ENCODE measurements around the gene TTLL10. TPM values are rescaled to one million over a fixed set of nuclear protein-coding genes. Genes with fewer than 3 reads are reported as not detected.
"Not testable (repeated sequence)": the region's sequence is repeated elsewhere in the genome, so short reads cannot be mapped to it uniquely, and the experiment has no call there.

Gene TTLL10
- total RNA-seq, 1 donor from 2014 or later, result not detected

DNA sequence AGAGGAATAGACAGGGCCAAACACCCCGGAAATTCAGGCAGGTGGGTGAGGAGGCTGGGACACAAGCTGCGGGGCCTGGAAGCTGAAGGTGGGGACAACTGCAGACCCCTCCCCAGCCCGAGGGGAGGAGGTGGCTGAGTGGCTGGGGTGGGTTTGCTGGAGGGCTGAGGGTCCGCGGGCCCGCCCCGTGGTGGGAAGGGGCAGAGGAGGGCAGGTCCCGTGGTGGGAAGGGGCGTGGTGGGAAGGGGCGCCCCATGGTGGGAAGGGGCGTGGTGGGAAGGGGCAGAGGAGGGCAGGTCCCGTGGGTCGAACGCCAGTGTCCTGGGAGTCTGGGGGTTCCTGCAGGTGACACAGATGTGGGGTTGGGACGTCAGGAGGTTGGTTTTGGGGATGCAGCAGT, 24.3 kb upstream of the TTLL10 start:
- DNase-seq (ENCODE audit: low read depth), result no peak
- H3K4me3 ChIP-seq (ENCODE audit: low read depth, low read length), result no peak overlapping the region
- H3K36me3 ChIP-seq (ENCODE audit: control insufficient read depth, insufficient read depth, low read length), result no peaks in the 10 kb centered on the region
- no peak for TF ChIP-seq CTCF (IDR thresholded peaks at IDR 0.05; ENCODE audit: insufficient read depth, low read length, poor library complexity, severe bottlenecking)
- no peaks in the 10 kb centered on the region for H3K27me3 ChIP-seq (ENCODE audit: control insufficient read depth, insufficient read depth, low read length)

DNA sequence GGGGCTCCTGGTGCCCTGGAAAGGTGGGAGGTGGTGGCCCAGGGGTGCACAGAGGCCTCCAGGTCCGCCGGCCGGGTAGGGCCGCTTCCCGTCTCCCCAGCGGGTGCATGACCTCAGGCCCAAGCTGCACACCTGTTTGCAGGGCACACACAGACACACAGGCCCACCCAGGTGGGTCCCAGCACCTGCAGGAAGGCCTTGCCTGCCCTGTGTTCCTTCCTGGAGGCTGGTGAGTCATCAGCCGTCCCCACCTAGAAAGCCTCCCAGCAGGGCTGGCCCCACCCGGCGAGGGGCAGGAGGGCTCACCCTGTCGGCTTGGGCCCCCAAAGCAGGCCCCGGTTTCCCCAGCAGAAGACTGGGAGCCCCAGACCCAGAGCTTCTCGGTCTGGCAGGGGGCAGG, 23.6 kb upstream of the TTLL10 start:
- no peak for DNase-seq (ENCODE audit: low read depth)

GRCh38 chr1:1151306-1151705, 22.4 kb upstream of the TTLL10 start:
- Histone ChIP-seq H3K36me3 (ENCODE audit: control insufficient read depth, insufficient read depth, low read length) (no peaks in the 10 kb centered on the region), H3K4me3 (ENCODE audit: low read depth, low read length) (no peak overlapping the region), H3K27me3 (ENCODE audit: control insufficient read depth, insufficient read depth, low read length) (no peaks in the 10 kb centered on the region)
- DNase-seq (ENCODE audit: low read depth), result no peak
- TF ChIP-seq CTCF (IDR thresholded peaks at IDR 0.05; ENCODE audit: insufficient read depth, low read length, poor library complexity, severe bottlenecking), result no peak

More for the DNA sequence above, 23.6 kb upstream of the TTLL10 start:
- no peaks in the 10 kb centered on the region for H3K27me3 ChIP-seq (ENCODE audit: control insufficient read depth, insufficient read depth, low read length)
- no peak overlapping the region for H3K4me3 ChIP-seq (ENCODE audit: low read depth, low read length)
- H3K36me3 ChIP-seq (ENCODE audit: control insufficient read depth, insufficient read depth, low read length), result no peaks in the 10 kb centered on the region
- TF ChIP-seq CTCF (IDR thresholded peaks at IDR 0.05; ENCODE audit: insufficient read depth, low read length, poor library complexity, severe bottlenecking), result no peak

GRCh38 chr1:1152431-1152830, 21.2 kb upstream of the TTLL10 start:
- DNase-seq (ENCODE audit: low read depth); H3K4me3 ChIP-seq (ENCODE audit: low read depth, low read length); H3K27me3 ChIP-seq (ENCODE audit: control insufficient read depth, insufficient read depth, low read length); H3K36me3 ChIP-seq (ENCODE audit: control insufficient read depth, insufficient read depth, low read length): not testable (repeated sequence)

- H3K36me3 ChIP-seq (ENCODE audit: control insufficient read depth, insufficient read depth, low read length); H3K4me3 ChIP-seq (ENCODE audit: low read depth, low read length); H3K27me3 ChIP-seq (ENCODE audit: control insufficient read depth, insufficient read depth, low read length); DNase-seq (ENCODE audit: low read depth): not testable (repeated sequence)
Observed at GRCh38 chr1:1153215-1153614, 20.5 kb upstream of the TTLL10 start.

DNA sequence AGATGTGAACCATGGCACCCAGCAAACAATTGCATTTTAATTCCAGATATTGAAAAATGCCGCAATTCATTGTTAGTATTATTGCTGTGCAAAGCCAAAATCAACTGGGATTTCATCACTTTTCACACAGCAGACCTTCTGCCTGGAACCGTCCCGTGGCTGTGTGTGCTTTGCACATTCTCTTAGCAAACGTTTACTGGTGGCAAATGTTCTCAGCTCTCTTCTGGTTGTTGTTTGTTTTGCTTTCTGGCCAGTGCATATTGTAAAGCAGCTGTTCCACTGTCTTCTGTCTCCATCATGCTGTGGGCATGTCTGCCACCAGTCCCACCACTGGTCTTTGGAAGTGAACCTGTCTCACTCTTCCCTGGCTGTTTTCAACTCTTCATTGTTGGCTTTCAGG, 19.8 kb upstream of the TTLL10 start:
- no peaks in the 10 kb centered on the region for H3K27me3 ChIP-seq (ENCODE audit: control insufficient read depth, insufficient read depth, low read length)
- no peak for TF ChIP-seq CTCF (IDR thresholded peaks at IDR 0.05; ENCODE audit: insufficient read depth, low read length, poor library complexity, severe bottlenecking)
- H3K4me3 ChIP-seq (ENCODE audit: low read depth, low read length), result no peak overlapping the region

DNA sequence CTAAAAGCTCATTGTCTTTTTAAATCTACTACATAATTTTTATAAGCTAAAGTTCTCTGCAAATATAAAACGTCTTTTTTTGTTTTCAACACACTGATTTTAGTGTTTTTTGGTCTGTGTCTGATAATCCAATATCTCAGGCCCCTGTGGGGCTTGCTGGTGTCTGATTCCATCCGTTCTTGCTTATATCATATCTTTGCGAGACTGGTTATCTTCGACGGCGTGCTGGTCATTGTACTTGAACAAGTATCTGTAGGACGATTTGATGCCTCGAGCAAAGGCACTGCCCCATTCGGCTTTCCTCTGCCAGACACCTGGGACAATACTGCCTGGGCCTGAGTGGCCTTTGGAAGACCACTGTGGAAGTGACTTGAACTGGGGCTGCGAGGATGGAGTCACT, 18.4 kb upstream of the TTLL10 start:
- no peak for TF ChIP-seq CTCF (IDR thresholded peaks at IDR 0.05; ENCODE audit: insufficient read depth, low read length, poor library complexity, severe bottlenecking)
- no peaks in the 10 kb centered on the region for H3K36me3 ChIP-seq (ENCODE audit: control insufficient read depth, insufficient read depth, low read length)
- H3K4me3 ChIP-seq (ENCODE audit: low read depth, low read length), result no peak overlapping the region
- DNase-seq (ENCODE audit: low read depth), result no peak
- H3K27me3 ChIP-seq (ENCODE audit: control insufficient read depth, insufficient read depth, low read length), result no peaks in the 10 kb centered on the region

More for the DNA sequence above, 19.8 kb upstream of the TTLL10 start:
- no peak for DNase-seq (ENCODE audit: low read depth)
- no peaks in the 10 kb centered on the region for H3K36me3 ChIP-seq (ENCODE audit: control insufficient read depth, insufficient read depth, low read length)
